NT2/D1 (cell line): ENCODE results near the gene KDM4B.

Experiments used
- DNase-seq: peaks from one replicate; pipeline ENCODE4 v3.0.0-alpha.2; 2011; ENCODE audit warnings: low read depth, low spot score
- H3K27me3 ChIP-seq: 2 replicates; pipeline ENCODE4 v1.6.0; 2011; ENCODE audit warnings: mild to moderate bottlenecking; ENCODE audit not compliant: insufficient read length, insufficient read depth
- H3K36me3 ChIP-seq: 2 replicates; pipeline ENCODE4 v1.6.1; 2011; ENCODE audit warnings: mild to moderate bottlenecking, low read length, mixed read lengths; ENCODE audit not compliant: insufficient read depth, insufficient read length
- H3K4me1 ChIP-seq: 2 replicates; pipeline ENCODE4 v1.5.1; 2011; ENCODE audit not compliant: insufficient read depth, insufficient read length
- H3K4me3 ChIP-seq: 2 replicates; pipeline ENCODE4 v1.5.1; 2011; ENCODE audit warnings: low read depth; ENCODE audit not compliant: insufficient read length
- H3K9ac ChIP-seq: 2 replicates; pipeline ENCODE4 v1.6.0; 2011; ENCODE audit warnings: low read depth; ENCODE audit not compliant: insufficient read length
- H3K9me3 ChIP-seq: 2 replicates; pipeline ENCODE4 v1.5.1; 2011; ENCODE audit warnings: mild to moderate bottlenecking, low read length; ENCODE audit not compliant: insufficient read depth
- SUZ12 ChIP-seq: IDR thresholded peaks from 2 replicates; pipeline ENCODE4 v1.6.1; 2011; ENCODE audit not compliant: insufficient read length, insufficient read depth; ENCODE audit errors: extremely low read depth
- YY1 ChIP-seq: IDR thresholded peaks from 2 replicates; pipeline ENCODE4 v1.6.1; 2011; ENCODE audit not compliant: insufficient read length, insufficient read depth
- ZNF274 ChIP-seq: IDR thresholded peaks from 2 replicates; pipeline ENCODE4 v1.6.1; 2011; ENCODE audit warnings: mild to moderate bottlenecking, low read depth, low read length

The KDM4B gene

DNA sequence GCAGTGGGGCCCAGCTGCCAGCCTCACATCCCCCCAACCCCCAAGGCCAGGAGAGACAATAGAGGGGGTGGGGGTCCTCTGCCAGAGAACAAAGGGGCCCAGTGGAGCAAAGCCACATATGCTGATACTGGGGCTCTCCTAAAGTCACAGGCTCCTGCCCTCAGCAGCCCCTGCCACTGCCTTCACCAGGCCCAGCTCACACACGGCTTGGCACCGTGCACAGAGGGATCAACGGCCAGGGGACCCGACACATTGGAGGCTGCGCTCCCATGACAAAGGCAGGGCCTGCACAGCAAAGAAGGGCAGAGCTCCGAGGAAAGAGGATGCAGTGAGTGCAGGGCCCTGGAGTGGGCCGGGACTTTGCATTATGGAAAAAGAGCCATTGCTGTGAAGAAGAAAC lies 146.4 kb downstream of the KDM4B start:
- TF ChIP-seq ZNF274 (no peak), SUZ12 (no peak), YY1 (no peak)
- Histone ChIP-seq H3K4me1 (peaks cover 64% of the 10 kb centered on the region), H3K36me3 (peaks cover 38% of the 10 kb centered on the region), H3K4me3 (no peak overlapping the region), H3K27me3 (no peaks in the 10 kb centered on the region), H3K9ac (peak overlapping the region; percentile 47), H3K9me3 (no peaks in the 10 kb centered on the region)
- DNase-seq = no peak

DNA sequence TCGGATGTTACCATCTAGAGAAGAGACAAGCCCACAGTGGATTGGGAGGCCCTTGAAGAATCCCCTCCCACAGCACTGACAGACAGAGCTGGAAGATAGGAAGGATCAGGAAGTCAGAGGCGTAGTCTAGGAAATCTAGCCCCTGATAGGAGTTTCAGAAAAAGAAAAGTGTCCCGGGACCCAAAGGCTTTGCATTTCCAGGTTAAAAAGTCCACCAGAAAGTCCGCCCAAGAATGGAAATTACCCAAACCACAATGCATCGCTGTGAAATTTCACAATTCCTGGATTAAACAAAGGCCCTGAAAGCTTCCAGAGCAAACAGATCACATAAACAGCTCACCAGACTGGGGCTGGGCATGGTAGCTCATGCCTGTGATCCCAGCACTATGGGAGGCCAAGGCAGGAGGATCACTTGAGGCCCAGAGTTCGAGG lies 146.9 kb downstream of the KDM4B start:
- Histone ChIP-seq H3K4me1 (peaks cover 59% of the 10 kb centered on the region), H3K27me3 (no peaks in the 10 kb centered on the region), H3K9me3 (no peaks in the 10 kb centered on the region), H3K36me3 (peaks cover 35% of the 10 kb centered on the region), H3K4me3 (no peak overlapping the region), H3K9ac (no peak overlapping the region)
- TF ChIP-seq SUZ12 = no peak
- TF ChIP-seq ZNF274 = no peak
- TF ChIP-seq YY1 = no peak
- no peak for DNase-seq

DNA sequence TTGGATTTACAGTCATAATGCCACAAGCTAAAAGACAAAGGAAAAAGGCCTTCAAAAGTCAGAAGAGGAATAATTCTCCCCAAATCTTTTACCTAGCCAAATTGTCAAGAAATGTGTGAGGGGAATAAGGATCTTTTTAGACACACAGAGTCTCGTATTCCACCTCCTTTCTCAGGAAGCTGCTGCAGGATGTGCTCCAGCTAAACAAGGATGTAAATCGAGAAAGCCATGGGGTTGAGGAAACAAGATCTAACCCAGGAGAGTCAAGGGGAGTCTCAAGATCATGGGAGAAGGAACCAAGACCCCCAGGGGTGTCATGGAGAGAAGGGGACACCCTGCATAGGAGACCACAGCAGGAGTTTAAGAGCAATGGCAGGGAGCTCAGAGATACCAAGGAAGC lies 147.4 kb downstream of the KDM4B start:
- no peak for DNase-seq
- TF ChIP-seq SUZ12 (no peak), ZNF274 (no peak), YY1 (no peak)
- Histone ChIP-seq H3K4me3 (no peak overlapping the region), H3K9me3 (no peaks in the 10 kb centered on the region), H3K27me3 (no peaks in the 10 kb centered on the region), H3K9ac (no peak overlapping the region), H3K36me3 (peaks cover 35% of the 10 kb centered on the region), H3K4me1 (peaks cover 56% of the 10 kb centered on the region)

DNA sequence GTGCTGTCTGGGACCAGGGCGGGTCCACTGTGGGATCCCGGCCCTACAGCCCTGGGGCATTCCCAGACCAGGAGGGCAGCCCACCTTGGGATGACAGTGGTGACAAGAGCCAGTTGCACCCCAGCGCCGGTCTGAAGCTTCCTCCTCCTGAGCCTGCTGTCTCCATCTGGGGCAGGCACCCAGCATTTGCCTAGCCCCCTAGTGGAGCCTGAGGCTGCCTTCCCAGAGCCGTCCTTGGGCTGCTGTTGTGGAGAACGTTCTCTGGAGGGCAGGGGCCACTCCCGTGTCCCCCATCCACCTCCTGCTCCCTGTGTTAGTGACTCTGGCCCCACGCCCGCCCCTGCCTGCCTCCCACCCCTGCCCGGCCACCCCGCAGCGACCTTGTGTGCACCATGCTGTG lies 148.5 kb downstream of the KDM4B start:
- H3K9ac ChIP-seq = peak overlapping the region; percentile 26
- no peak for DNase-seq
- no peak overlapping the region for H3K4me3 ChIP-seq
- H3K36me3 ChIP-seq = peaks cover 33% of the 10 kb centered on the region
- no peaks in the 10 kb centered on the region for H3K9me3 ChIP-seq
- TF ChIP-seq ZNF274 = no peak
- no peak for TF ChIP-seq SUZ12
- TF ChIP-seq YY1 = no peak
- no peaks in the 10 kb centered on the region for H3K27me3 ChIP-seq
- H3K4me1 ChIP-seq = peaks cover 47% of the 10 kb centered on the region

DNA sequence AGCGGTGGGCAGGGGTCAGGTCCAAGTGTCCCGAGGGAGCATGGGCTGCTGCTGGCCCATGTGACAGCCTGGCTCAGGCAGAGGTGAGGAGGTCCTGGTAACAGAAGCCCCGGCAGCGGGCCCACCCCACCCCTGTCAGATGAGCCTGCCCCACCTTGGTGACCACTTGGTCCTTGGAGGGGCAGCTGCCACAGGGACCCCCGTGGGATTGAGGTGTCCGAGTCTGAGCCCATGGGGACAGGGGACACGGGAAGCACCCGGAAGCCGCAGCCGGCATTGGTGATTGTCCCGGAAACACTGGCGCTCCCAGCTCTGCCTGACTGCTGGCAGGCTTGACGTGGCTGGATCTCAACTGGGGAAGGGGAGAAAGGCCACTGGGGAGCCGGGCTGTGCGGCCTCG lies 149.1 kb downstream of the KDM4B start:
- Histone ChIP-seq H3K36me3 (peaks cover 38% of the 10 kb centered on the region), H3K4me3 (no peak overlapping the region), H3K9me3 (no peaks in the 10 kb centered on the region), H3K27me3 (no peaks in the 10 kb centered on the region), H3K4me1 (peaks cover 46% of the 10 kb centered on the region), H3K9ac (peak overlapping the region; percentile 3)
- no peak for DNase-seq
- TF ChIP-seq SUZ12 (no peak), YY1 (no peak), ZNF274 (no peak)

DNA sequence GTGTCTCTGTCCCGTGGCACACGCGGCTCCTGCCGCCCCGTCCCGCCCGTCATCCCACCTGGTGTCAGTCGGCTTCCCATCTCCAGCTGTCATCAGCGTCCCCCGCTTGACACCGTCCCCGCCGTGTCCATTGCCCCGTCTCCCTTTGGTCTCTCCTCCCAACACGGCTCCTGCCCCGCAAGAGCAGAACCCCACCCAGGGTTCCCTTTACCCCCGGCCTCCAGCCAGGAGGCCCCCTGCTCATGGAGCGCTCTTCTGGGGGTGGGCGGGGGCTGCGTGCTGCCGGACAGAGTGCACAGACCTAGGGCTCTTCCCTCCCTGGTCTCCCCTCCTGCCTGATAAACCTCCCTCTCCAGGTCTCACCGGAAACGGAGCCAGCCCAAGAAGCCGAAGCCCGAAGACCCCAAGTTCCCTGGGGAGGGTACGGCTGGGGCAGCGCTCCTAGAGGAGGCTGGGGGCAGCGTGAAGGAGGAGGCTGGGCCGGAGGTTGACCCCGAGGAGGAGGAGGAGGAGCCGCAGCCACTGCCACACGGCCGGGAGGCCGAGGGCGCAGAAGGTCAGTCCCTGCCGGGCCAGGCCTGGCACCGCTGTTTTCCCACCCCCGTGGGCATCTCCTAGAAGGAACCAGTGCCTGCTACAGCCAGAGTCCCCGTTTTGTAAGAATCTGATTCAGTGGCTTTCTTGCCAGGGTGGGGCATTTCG lies 150.5 kb downstream of the KDM4B start:
- H3K4me1 ChIP-seq = peaks cover 43% of the 10 kb centered on the region
- no peak for DNase-seq
- H3K4me3 ChIP-seq = no peak overlapping the region
- TF ChIP-seq SUZ12 = no peak
- no peak for TF ChIP-seq YY1
- TF ChIP-seq ZNF274 = no peak
- peaks cover 43% of the 10 kb centered on the region for H3K36me3 ChIP-seq
- no peaks in the 10 kb centered on the region for H3K9me3 ChIP-seq
- H3K27me3 ChIP-seq = no peaks in the 10 kb centered on the region
- peak overlapping the region; percentile 8 for H3K9ac ChIP-seq

DNA sequence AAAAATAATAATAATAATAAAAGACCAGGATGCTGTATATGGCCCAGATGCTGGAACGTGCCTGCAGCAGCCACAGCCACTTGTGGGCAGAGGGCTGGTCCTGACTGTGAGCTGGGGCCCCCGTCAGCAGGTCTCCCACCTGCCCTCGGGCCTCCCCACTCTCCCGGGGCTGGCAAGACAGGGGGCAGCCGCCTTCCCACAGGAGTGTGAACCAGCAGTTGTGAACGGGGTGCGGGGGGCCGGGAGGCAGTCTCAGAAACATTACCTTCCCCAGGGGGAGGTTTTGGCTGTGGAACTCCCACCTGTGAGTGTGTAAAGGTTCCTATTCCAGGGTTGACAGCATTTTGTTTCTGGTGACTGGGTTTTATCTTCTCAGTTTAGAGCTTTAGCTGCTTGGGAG lies 151.4 kb downstream of the KDM4B start:
- H3K4me1 ChIP-seq = peaks cover 39% of the 10 kb centered on the region
- H3K36me3 ChIP-seq = peaks cover 45% of the 10 kb centered on the region

More for the DNA sequence above, 151.4 kb downstream of the KDM4B start:
- TF ChIP-seq SUZ12 (no peak), ZNF274 (no peak), YY1 (no peak)
- Histone ChIP-seq H3K27me3 (no peaks in the 10 kb centered on the region), H3K4me3 (no peak overlapping the region), H3K9me3 (no peaks in the 10 kb centered on the region), H3K9ac (peak overlapping the region; percentile 5)
- DNase-seq = no peak
